ENCODE measurements around the gene CLCN6.

CLCN6 gene

GRCh38 chr1:11778844-11779623 is 27.0 kb upstream of the CLCN6 start:
- no peak for DNase-seq (ENCODE audit: low spot score)

- no peak for DNase-seq (ENCODE audit: low spot score)
Measured at GRCh38 chr1:11779715-11780379, 26.1 kb upstream of the CLCN6 start.

- DNase-seq (ENCODE audit: low spot score): no peak
Measured at GRCh38 chr1:11780380-11781147, 25.4 kb upstream of the CLCN6 start.

- DNase-seq (ENCODE audit: low spot score): no peak
Measured at GRCh38 chr1:11781297-11781696, 24.7 kb upstream of the CLCN6 start.

GRCh38 chr1:11782127-11782708 is 23.8 kb upstream of the CLCN6 start:
- DNase-seq (ENCODE audit: low spot score): no peak

GRCh38 chr1:11783556-11783955 is 22.4 kb upstream of the CLCN6 start:
- DNase-seq (ENCODE audit: low spot score): no peak

GRCh38 chr1:11784256-11784992 is 21.6 kb upstream of the CLCN6 start:
- DNase-seq (ENCODE audit: low spot score): no peak

- peak; percentile 84 for DNase-seq (ENCODE audit: low spot score)
Measured at GRCh38 chr1:11784993-11785769, 20.8 kb upstream of the CLCN6 start.

GRCh38 chr1:11786168-11786567 is 19.8 kb upstream of the CLCN6 start:
- no peak for DNase-seq (ENCODE audit: low spot score)

- peak; percentile 90 for DNase-seq (ENCODE audit: low spot score)
Measured at GRCh38 chr1:11787251-11787803, 18.7 kb upstream of the CLCN6 start.

- DNase-seq (ENCODE audit: low spot score): no peak
Measured at GRCh38 chr1:11787804-11788436, 18.1 kb upstream of the CLCN6 start.

GRCh38 chr1:11788549-11789053 is 17.4 kb upstream of the CLCN6 start:
- DNase-seq (ENCODE audit: low spot score): no peak

GRCh38 chr1:11789126-11790067 is 16.6 kb upstream of the CLCN6 start:
- DNase-seq (ENCODE audit: low spot score): no peak

- no peak for DNase-seq (ENCODE audit: low spot score)
Measured at GRCh38 chr1:11790101-11790879, 15.7 kb upstream of the CLCN6 start.

GRCh38 chr1:11790880-11791715 is 14.9 kb upstream of the CLCN6 start:
- DNase-seq (ENCODE audit: low spot score): peak; percentile 91

GRCh38 chr1:11792106-11792505 is 13.9 kb upstream of the CLCN6 start:
- no peak for DNase-seq (ENCODE audit: low spot score)

GRCh38 chr1:11793819-11794218 is 12.2 kb upstream of the CLCN6 start:
- no peak for DNase-seq (ENCODE audit: low spot score)
